MM.1S (cell line): ENCODE measurements around the gene SCP2.

ENCODE experiments used
- EZH2 ChIP-seq: fragments of 300-600 bp; sonication (generic); optimal IDR thresholded peaks from 2 replicates; pipeline ENCODE3; 2017; ENCODE audit warnings: low read depth, mild to moderate bottlenecking, antibody characterized with exemption, low read length, mixed read lengths
- TF ChIP-seq, protein P1 (sequence below): fragments of 300-600 bp; sonication (generic); IDR thresholded peaks from 2 replicates; pipeline ENCODE4 v1.5.1; 2016; ENCODE audit warnings: antibody characterized with exemption, low read length, mixed read lengths

DNA sequence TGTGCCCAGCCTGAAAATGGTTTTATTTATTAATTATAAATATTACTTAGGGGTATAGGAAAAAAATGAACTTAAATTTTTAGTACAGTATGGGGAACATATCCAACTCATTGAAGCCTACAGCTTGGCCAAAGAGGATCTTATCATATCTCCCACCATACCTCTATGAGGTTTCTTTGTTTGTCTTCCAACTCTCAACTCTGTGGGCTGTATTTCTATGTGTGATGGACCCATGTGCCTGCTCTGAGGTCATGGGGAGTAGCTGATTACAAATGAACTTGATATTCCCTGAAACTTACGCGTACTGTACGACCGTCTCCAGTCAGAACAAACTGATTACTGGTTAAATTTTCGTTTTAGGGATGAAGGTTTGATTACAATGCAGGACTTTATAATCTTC lies 93.5 kb downstream of the SCP2 start:
- TF ChIP-seq, protein P1, sequence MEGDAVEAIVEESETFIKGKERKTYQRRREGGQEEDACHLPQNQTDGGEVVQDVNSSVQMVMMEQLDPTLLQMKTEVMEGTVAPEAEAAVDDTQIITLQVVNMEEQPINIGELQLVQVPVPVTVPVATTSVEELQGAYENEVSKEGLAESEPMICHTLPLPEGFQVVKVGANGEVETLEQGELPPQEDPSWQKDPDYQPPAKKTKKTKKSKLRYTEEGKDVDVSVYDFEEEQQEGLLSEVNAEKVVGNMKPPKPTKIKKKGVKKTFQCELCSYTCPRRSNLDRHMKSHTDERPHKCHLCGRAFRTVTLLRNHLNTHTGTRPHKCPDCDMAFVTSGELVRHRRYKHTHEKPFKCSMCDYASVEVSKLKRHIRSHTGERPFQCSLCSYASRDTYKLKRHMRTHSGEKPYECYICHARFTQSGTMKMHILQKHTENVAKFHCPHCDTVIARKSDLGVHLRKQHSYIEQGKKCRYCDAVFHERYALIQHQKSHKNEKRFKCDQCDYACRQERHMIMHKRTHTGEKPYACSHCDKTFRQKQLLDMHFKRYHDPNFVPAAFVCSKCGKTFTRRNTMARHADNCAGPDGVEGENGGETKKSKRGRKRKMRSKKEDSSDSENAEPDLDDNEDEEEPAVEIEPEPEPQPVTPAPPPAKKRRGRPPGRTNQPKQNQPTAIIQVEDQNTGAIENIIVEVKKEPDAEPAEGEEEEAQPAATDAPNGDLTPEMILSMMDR, result no peak
- no peak for TF ChIP-seq EZH2
